Urinary bladder (tissue), 4 donors: ENCODE data around the gene EXOC3. TPM values are rescaled to one million over a fixed set of nuclear protein-coding genes. Genes with fewer than 3 reads are reported as not detected.
"Not testable (repeated sequence)": the region's sequence is repeated elsewhere in the genome, so short reads cannot be mapped to it uniquely, and the experiment has no call there.

ENCODE experiments used
- DNase-seq: peaks from one replicate; pipeline ENCODE4 v3.0.0-alpha.2; 2015; ENCODE audit errors: extremely low spot score
- H3K27ac ChIP-seq: one replicate; pipeline ENCODE4 v1.5.1; 2013; ENCODE audit warnings: low read depth, mild to moderate bottlenecking, moderate library complexity
- H3K36me3 ChIP-seq: one replicate; pipeline ENCODE4 v1.6.1; 2013; ENCODE audit warnings: mild to moderate bottlenecking, moderate library complexity; ENCODE audit not compliant: insufficient read depth
- H3K4me1 ChIP-seq: one replicate; pipeline ENCODE4 v1.6.1; 2013; ENCODE audit warnings: mild to moderate bottlenecking, moderate library complexity; ENCODE audit not compliant: insufficient read depth
- H3K4me3 ChIP-seq: one replicate; pipeline ENCODE4 v1.5.1; 2013; ENCODE audit warnings: low read depth, low read length
- WGBS: extraction: QIAGEN DNeasy Blood & Tissue Kit; methylation state at CpG from one replicate; pipeline ENCODE4 v1.1.7; 2013; 5-methylcytosine and 5-hydroxymethylcytosine counted together
- polyA plus RNA-seq: library from polyadenylated mRNA; stranded (reverse); fragments of 200-250 nt; gene quantifications from one replicate; pipeline ENCODE4 v1.2.3, GENCODE V29; 2013
- total RNA-seq: library from RNA; depleted of rRNA; stranded (reverse); fragments of >200 nt; gene quantifications from one replicate; pipeline ENCODE4 v1.2.3, GENCODE V29; 2014
- donor health status: healthy with polysubstance abuse.
- donor health status: healthy.

The EXOC3 gene
- total and polyA plus RNA-seq, 2 donors, result 31.7 to 61.4 TPM

GRCh38 chr5:484556-484955, 41.6 kb downstream of the EXOC3 start:
- DNase-seq, result no peak
- no peaks in the 10 kb centered on the region for H3K36me3 ChIP-seq
- no peaks in the 10 kb centered on the region for H3K4me1 ChIP-seq
- no peak overlapping the region for H3K4me3 ChIP-seq
- 92% methylated on average over 24 of the region's 24 CpGs for WGBS
- H3K27ac ChIP-seq, result no peak overlapping the region

GRCh38 chr5:485113-485945, 42.4 kb downstream of the EXOC3 start:
- Histone ChIP-seq H3K4me3 (no peak overlapping the region), H3K4me1 (no peaks in the 10 kb centered on the region), H3K27ac (no peak overlapping the region), H3K36me3 (no peaks in the 10 kb centered on the region)
- 76% methylated on average over 29 of the region's 29 CpGs for WGBS
- DNase-seq, result no peak

GRCh38 chr5:485946-486491, 43.0 kb downstream of the EXOC3 start:
- Histone ChIP-seq H3K36me3 (no peaks in the 10 kb centered on the region), H3K4me3 (no peak overlapping the region), H3K27ac (no peak overlapping the region), H3K4me1 (no peaks in the 10 kb centered on the region)
- DNase-seq, result no peak
- WGBS, result 51% methylated on average over 23 of the region's 23 CpGs

- H3K4me3 ChIP-seq, DNase-seq, H3K36me3 ChIP-seq, H3K4me1 ChIP-seq, H3K27ac ChIP-seq: not testable (repeated sequence)
- WGBS, result 95% methylated on average over 18 of the region's 22 CpGs
Observed at GRCh38 chr5:486597-486996, 43.6 kb downstream of the EXOC3 start.

GRCh38 chr5:488241-488640, 45.3 kb downstream of the EXOC3 start:
- DNase-seq, result no peak
- 92% methylated on average over 33 of the region's 33 CpGs for WGBS
- Histone ChIP-seq H3K36me3 (no peaks in the 10 kb centered on the region), H3K4me1 (no peaks in the 10 kb centered on the region), H3K4me3 (no peak overlapping the region), H3K27ac (no peak overlapping the region)

GRCh38 chr5:488744-489688, 46.0 kb downstream of the EXOC3 start:
- DNase-seq, result no peak

GRCh38 chr5:489689-490080, 46.7 kb downstream of the EXOC3 start:
- no peak for DNase-seq
- no peak overlapping the region for H3K27ac ChIP-seq
- WGBS, result 63% methylated on average over 21 of the region's 21 CpGs
- no peaks in the 10 kb centered on the region for H3K4me1 ChIP-seq
- H3K4me3 ChIP-seq, result no peak overlapping the region
- H3K36me3 ChIP-seq, result no peaks in the 10 kb centered on the region

More at GRCh38 chr5:488744-489688, 46.0 kb downstream of the EXOC3 start:
- no peaks in the 10 kb centered on the region for H3K36me3 ChIP-seq
- no peak overlapping the region for H3K4me3 ChIP-seq
- H3K4me1 ChIP-seq, result no peaks in the 10 kb centered on the region
- H3K27ac ChIP-seq, result no peak overlapping the region
- 56% methylated on average over 40 of the region's 40 CpGs for WGBS

GRCh38 chr5:490116-491106, 47.4 kb downstream of the EXOC3 start:
- WGBS, result 86% methylated on average over 48 of the region's 48 CpGs
- DNase-seq, result no peak
- Histone ChIP-seq H3K4me3 (no peak overlapping the region), H3K36me3 (no peaks in the 10 kb centered on the region), H3K4me1 (no peaks in the 10 kb centered on the region), H3K27ac (no peak overlapping the region)

GRCh38 chr5:491119-491855, 48.3 kb downstream of the EXOC3 start:
- DNase-seq, result no peak
- H3K4me3 ChIP-seq, result no peak overlapping the region
- H3K36me3 ChIP-seq, result no peaks in the 10 kb centered on the region
- H3K27ac ChIP-seq, result no peak overlapping the region
- H3K4me1 ChIP-seq, result no peaks in the 10 kb centered on the region
- WGBS, result 93% methylated on average over 52 of the region's 52 CpGs

- no peaks in the 10 kb centered on the region for H3K4me1 ChIP-seq
- H3K27ac ChIP-seq, result no peak overlapping the region
- H3K36me3 ChIP-seq, result no peaks in the 10 kb centered on the region
- DNase-seq, result no peak
- 88% methylated on average over 19 of the region's 19 CpGs for WGBS
- no peak overlapping the region for H3K4me3 ChIP-seq
Observed at GRCh38 chr5:491856-492155, 48.8 kb downstream of the EXOC3 start.

- Histone ChIP-seq H3K27ac (no peak overlapping the region), H3K4me3 (no peak overlapping the region), H3K4me1 (no peaks in the 10 kb centered on the region), H3K36me3 (no peaks in the 10 kb centered on the region)
- WGBS, result 54% methylated on average over 18 of the region's 18 CpGs
- no peak for DNase-seq
Observed at GRCh38 chr5:492314-492893, 49.4 kb downstream of the EXOC3 start.

- no peak overlapping the region for H3K4me3 ChIP-seq
Observed at GRCh38 chr5:493119-493701, 50.2 kb downstream of the EXOC3 start.

More at GRCh38 chr5:493119-493701, 50.2 kb downstream of the EXOC3 start:
- no peaks in the 10 kb centered on the region for H3K4me1 ChIP-seq
- H3K36me3 ChIP-seq, result no peaks in the 10 kb centered on the region
- 36% methylated on average over 26 of the region's 26 CpGs for WGBS
- no peak for DNase-seq
- no peak overlapping the region for H3K27ac ChIP-seq
